Measurements from ENCODE around the gene IER5. TPM values are rescaled to one million over a fixed set of nuclear protein-coding genes. Genes with fewer than 3 reads are reported as not detected.

The IER5 gene
- polyA plus RNA-seq, 1 donor from 2014 or later = 8.4 TPM

DNA sequence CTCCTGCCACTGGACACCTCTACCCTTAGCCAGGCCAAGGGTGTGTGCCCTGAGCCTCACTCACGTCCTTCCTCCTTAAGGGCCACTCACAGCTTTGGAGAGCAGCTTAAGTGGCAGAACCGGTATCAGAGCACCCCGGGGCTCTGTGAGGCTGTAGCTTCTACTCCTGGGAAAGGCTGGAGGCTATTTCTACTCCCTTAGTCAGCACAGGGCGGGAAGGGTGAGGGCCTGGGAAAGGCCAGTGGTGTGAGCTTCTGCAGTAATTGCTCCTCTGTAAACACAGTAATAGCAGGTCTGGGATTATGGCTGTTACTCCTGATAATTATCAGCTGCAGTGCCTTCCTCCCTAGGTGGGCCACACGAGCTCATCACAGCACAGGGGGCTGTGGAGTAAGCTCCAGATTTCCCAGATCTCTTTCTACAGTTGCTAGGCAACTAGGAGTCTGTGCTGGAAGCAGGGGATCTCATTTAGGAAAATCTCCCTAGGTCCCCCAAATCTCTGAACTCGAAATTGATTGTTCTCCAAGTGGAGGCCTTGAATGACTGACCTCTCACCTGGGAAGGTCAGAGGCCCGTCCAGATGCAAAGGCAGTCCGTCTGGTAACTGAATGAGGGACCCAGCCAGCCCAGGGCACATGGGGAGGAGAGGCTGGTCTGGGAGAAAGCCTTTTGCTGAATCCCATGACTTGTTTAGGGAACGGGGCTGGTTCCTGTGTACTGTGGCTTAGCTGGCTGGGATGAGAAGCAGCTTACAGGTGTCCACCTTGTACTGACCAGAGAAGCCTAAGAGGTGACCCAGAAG lies 29.3 kb downstream of the IER5 start:
- Histone ChIP-seq H3K4me2 (ENCODE audit: low read length) (no peak overlapping the region), H3K27ac (ENCODE audit: low read length) (peak overlapping the region; percentile 66), H3K9me2 (ENCODE audit: insufficient read depth, low read length) (no peaks in the 10 kb centered on the region)

GRCh38 chr1:181119093-181119989 lies 30.8 kb downstream of the IER5 start:
- Histone ChIP-seq H3K9me2 (ENCODE audit: insufficient read depth, low read length) (no peaks in the 10 kb centered on the region), H3F3A (ENCODE audit: insufficient read depth, low read length, poor library complexity, severe bottlenecking) (peaks cover 8% of the 10 kb centered on the region), H3K4me3 (ENCODE audit: low read length) (no peak overlapping the region), H3K36me3 (ENCODE audit: insufficient read depth, low read length) (no peaks in the 10 kb centered on the region), H3K4me2 (ENCODE audit: low read length) (no peak overlapping the region), H2AFZ (ENCODE audit: low read depth, low read length) (no peak overlapping the region), H3K9ac (ENCODE audit: low read length) (no peak overlapping the region), H3K9me3 (ENCODE audit: low read length) (no peaks in the 10 kb centered on the region), H3K79me2 (replicated peaks; ENCODE audit: insufficient read depth, low read length) (no peaks in the 10 kb centered on the region), H4K20me1 (ENCODE audit: insufficient read depth) (no peaks in the 10 kb centered on the region), H3K27ac (ENCODE audit: low read length) (no peak overlapping the region), H3K27me3 (ENCODE audit: insufficient read depth, low read depth, low read length) (no peaks in the 10 kb centered on the region)
- TF ChIP-seq, protein P1, sequence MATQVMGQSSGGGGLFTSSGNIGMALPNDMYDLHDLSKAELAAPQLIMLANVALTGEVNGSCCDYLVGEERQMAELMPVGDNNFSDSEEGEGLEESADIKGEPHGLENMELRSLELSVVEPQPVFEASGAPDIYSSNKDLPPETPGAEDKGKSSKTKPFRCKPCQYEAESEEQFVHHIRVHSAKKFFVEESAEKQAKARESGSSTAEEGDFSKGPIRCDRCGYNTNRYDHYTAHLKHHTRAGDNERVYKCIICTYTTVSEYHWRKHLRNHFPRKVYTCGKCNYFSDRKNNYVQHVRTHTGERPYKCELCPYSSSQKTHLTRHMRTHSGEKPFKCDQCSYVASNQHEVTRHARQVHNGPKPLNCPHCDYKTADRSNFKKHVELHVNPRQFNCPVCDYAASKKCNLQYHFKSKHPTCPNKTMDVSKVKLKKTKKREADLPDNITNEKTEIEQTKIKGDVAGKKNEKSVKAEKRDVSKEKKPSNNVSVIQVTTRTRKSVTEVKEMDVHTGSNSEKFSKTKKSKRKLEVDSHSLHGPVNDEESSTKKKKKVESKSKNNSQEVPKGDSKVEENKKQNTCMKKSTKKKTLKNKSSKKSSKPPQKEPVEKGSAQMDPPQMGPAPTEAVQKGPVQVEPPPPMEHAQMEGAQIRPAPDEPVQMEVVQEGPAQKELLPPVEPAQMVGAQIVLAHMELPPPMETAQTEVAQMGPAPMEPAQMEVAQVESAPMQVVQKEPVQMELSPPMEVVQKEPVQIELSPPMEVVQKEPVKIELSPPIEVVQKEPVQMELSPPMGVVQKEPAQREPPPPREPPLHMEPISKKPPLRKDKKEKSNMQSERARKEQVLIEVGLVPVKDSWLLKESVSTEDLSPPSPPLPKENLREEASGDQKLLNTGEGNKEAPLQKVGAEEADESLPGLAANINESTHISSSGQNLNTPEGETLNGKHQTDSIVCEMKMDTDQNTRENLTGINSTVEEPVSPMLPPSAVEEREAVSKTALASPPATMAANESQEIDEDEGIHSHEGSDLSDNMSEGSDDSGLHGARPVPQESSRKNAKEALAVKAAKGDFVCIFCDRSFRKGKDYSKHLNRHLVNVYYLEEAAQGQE (IDR thresholded peaks at IDR 0.05; ENCODE audit: borderline replicate concordance) = no peak
- TF ChIP-seq POLR2AphosphoS5 (IDR thresholded peaks at IDR 0.05) = no peak
- no peak for TF ChIP-seq SMC3 (conservative IDR thresholded peaks at IDR 0.05; ENCODE audit: poor library complexity)
- TF ChIP-seq MXI1 (conservative IDR thresholded peaks at IDR 0.05; ENCODE audit: poor library complexity, severe bottlenecking) = no peak
- no peak for TF ChIP-seq EZH2 (IDR thresholded peaks at IDR 0.05; ENCODE audit: borderline replicate concordance, insufficient read depth, low read length, poor library complexity, severe bottlenecking)
- no peak for TF ChIP-seq EP300 (conservative IDR thresholded peaks at IDR 0.05; ENCODE audit: poor library complexity, severe bottlenecking)
- TF ChIP-seq RAD21 (conservative IDR thresholded peaks at IDR 0.05) = no peak
- no peak for TF ChIP-seq TAF1 (IDR thresholded peaks at IDR 0.05; ENCODE audit: low read depth)

More for the DNA sequence above, 29.3 kb downstream of the IER5 start:
- TF ChIP-seq RAD21 (conservative IDR thresholded peaks at IDR 0.05) (no peak), MXI1 (conservative IDR thresholded peaks at IDR 0.05; ENCODE audit: poor library complexity, severe bottlenecking) (no peak), TAF1 (IDR thresholded peaks at IDR 0.05; ENCODE audit: low read depth) (no peak), SMC3 (conservative IDR thresholded peaks at IDR 0.05; ENCODE audit: poor library complexity) (no peak), POLR2AphosphoS5 (IDR thresholded peaks at IDR 0.05) (peak; percentile 84), EZH2 (IDR thresholded peaks at IDR 0.05; ENCODE audit: borderline replicate concordance, insufficient read depth, low read length, poor library complexity, severe bottlenecking) (no peak), CTCF (IDR thresholded peaks at IDR 0.05; ENCODE audit: poor library complexity, severe bottlenecking) (no peak), EP300 (conservative IDR thresholded peaks at IDR 0.05; ENCODE audit: poor library complexity, severe bottlenecking) (peak; percentile 46)
- TF ChIP-seq, protein P1 (IDR thresholded peaks at IDR 0.05; ENCODE audit: borderline replicate concordance) = peak; percentile 85
- Histone ChIP-seq H3K9me3 (ENCODE audit: low read length) (no peaks in the 10 kb centered on the region), H3K27me3 (ENCODE audit: insufficient read depth, low read depth, low read length) (no peaks in the 10 kb centered on the region), H3K79me2 (replicated peaks; ENCODE audit: insufficient read depth, low read length) (no peaks in the 10 kb centered on the region), H3F3A (ENCODE audit: insufficient read depth, low read length, poor library complexity, severe bottlenecking) (peaks cover 8% of the 10 kb centered on the region), H3K4me3 (ENCODE audit: low read length) (peak overlapping the region; percentile 43), H3K36me3 (ENCODE audit: insufficient read depth, low read length) (no peaks in the 10 kb centered on the region), H3K9ac (ENCODE audit: low read length) (peak overlapping the region; percentile 46), H2AFZ (ENCODE audit: low read depth, low read length) (no peak overlapping the region), H4K20me1 (ENCODE audit: insufficient read depth) (no peaks in the 10 kb centered on the region)
